ENCODE data around the gene FDCSP. TPM values are rescaled to one million over a fixed set of nuclear protein-coding genes. Genes with fewer than 3 reads are reported as not detected.
A peak's percentile ranks its signal among the peaks of the same experiment; 100 is the strongest.
"Not testable (repeated sequence)": the region's sequence is repeated elsewhere in the genome, so short reads cannot be mapped to it uniquely, and the experiment has no call there.

FDCSP gene
- total RNA-seq, 1 donor from 2014 or later = 0.72 TPM

DNA sequence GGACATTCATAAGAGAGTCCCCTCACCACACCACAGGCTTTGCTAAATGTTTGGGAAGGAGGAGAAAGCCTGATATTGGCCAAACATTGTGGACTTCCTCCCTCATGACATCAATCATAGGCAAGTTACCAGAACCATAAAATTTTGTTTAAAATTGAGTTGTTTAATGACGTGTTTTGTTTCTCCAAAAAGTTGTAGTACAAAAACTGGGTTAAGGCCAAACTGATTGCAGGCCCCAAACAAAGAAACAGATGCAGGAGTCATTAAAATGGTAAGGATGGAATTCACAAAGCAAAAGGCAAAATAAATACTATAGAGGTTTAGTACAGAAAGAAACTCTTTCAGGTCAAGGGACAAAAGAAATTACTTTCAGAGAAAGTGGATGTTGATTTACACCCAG lies 34.3 kb upstream of the FDCSP start:
- H3K27ac Mint-ChIP-seq = no peak overlapping the region
- DNase-seq (ENCODE audit: low spot score in 2 of 2, unreplicated experiment in 2 of 2) = no peak
- peaks cover 6% of the 10 kb centered on the region for H3K4me1 Mint-ChIP-seq
- H3K9me3 Mint-ChIP-seq = peaks cover 8% of the 10 kb centered on the region
- H3K27me3 Mint-ChIP-seq (ENCODE audit: low read depth) = no peaks in the 10 kb centered on the region
- TF ChIP-seq, protein P1, sequence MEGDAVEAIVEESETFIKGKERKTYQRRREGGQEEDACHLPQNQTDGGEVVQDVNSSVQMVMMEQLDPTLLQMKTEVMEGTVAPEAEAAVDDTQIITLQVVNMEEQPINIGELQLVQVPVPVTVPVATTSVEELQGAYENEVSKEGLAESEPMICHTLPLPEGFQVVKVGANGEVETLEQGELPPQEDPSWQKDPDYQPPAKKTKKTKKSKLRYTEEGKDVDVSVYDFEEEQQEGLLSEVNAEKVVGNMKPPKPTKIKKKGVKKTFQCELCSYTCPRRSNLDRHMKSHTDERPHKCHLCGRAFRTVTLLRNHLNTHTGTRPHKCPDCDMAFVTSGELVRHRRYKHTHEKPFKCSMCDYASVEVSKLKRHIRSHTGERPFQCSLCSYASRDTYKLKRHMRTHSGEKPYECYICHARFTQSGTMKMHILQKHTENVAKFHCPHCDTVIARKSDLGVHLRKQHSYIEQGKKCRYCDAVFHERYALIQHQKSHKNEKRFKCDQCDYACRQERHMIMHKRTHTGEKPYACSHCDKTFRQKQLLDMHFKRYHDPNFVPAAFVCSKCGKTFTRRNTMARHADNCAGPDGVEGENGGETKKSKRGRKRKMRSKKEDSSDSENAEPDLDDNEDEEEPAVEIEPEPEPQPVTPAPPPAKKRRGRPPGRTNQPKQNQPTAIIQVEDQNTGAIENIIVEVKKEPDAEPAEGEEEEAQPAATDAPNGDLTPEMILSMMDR (IDR thresholded peaks at IDR 0.05; ENCODE audit: unreplicated experiment) = no peak
- H3K36me3 Mint-ChIP-seq = no peaks in the 10 kb centered on the region
- H3K4me3 Mint-ChIP-seq = no peak overlapping the region

DNA sequence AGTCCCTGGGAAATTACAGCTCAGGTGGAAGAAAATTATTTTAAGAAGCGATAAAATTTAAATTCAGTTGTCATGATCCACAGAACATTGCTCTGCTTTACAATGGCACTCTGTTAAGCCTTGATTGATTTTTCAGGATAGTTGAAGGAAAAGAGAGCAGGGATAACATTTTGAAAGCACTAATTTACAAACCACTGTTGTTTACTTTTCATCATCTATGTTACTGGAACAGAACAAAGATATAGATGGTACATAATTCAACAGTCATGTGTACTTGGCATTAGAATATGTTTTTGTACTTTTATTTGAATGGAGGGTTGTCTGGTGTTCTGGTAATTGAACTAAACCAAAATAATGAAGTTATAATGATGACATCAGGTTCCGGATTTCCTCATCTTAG lies 33.0 kb upstream of the FDCSP start:
- no peak overlapping the region for H3K27ac Mint-ChIP-seq
- DNase-seq (ENCODE audit: low spot score in 2 of 2, unreplicated experiment in 2 of 2) = no peak
- no peak overlapping the region for H3K4me3 Mint-ChIP-seq
- H3K27me3 Mint-ChIP-seq (ENCODE audit: low read depth) = no peaks in the 10 kb centered on the region
- H3K36me3 Mint-ChIP-seq = no peaks in the 10 kb centered on the region
- peaks cover 8% of the 10 kb centered on the region for H3K9me3 Mint-ChIP-seq
- TF ChIP-seq, protein P1 (IDR thresholded peaks at IDR 0.05; ENCODE audit: unreplicated experiment) = no peak
- H3K4me1 Mint-ChIP-seq = peaks cover 7% of the 10 kb centered on the region

DNA sequence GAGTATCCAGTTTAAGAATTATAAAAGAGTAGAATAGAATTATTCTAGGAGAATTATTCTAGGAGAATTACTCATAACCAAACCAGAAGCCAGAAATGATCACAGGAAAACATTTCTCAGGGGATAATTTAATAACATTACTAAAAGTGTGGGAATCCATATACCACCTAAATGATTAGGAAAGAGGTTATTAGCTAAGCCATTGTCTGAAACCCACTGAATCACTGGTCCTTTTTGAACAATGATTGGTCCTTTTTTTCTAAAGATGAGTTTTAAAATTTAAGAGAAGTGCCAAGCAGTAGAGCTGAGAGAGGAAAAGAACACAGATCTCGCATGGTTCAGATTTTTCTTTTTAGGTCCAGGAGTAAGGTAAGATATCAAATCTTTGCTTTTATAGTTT lies 30.5 kb upstream of the FDCSP start, which contains the start of gene ODAM:
Gene ODAM (plus strand): TSS at position 301 of the 400 bp plus-strand sequence. CDS start 819 bp downstream, outside the sequence.
- H3K4me1 Mint-ChIP-seq = peaks cover 22% of the 10 kb centered on the region

DNA sequence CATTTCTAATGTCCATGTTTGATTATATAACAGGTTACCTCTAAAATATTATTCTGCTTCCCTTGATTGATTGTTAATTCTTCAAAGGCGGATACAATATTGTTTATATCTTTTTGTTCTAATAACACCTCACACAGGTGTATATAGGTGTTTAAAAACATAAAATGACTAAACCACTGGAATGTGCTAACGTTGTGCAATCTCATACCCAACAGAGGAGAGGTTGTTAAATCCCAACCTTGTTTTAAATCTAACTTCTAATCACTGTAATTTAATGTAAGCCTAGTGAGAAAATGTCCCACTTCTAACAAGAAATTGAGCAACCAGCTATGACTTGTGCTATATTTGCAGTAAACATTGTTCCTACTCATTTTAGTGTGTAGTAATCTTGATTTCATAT lies 29.1 kb upstream of the FDCSP start:
- H3K27me3 Mint-ChIP-seq (ENCODE audit: low read depth) = no peaks in the 10 kb centered on the region
- TF ChIP-seq, protein P1 (IDR thresholded peaks at IDR 0.05; ENCODE audit: unreplicated experiment) = no peak
- H3K36me3 Mint-ChIP-seq = no peaks in the 10 kb centered on the region
- no peak overlapping the region for H3K4me3 Mint-ChIP-seq
- DNase-seq (ENCODE audit: low spot score in 2 of 2, unreplicated experiment in 2 of 2) = no peak
- no peaks in the 10 kb centered on the region for H3K9me3 Mint-ChIP-seq
- no peak overlapping the region for H3K27ac Mint-ChIP-seq
- H3K4me1 Mint-ChIP-seq = peaks cover 22% of the 10 kb centered on the region

More for the DNA sequence above, 30.5 kb upstream of the FDCSP start, which contains the start of gene ODAM:
- TF ChIP-seq, protein P1 (IDR thresholded peaks at IDR 0.05; ENCODE audit: unreplicated experiment) = no peak
- Mint-ChIP-seq H3K27me3 (ENCODE audit: low read depth) (no peaks in the 10 kb centered on the region), H3K4me3 (no peak within 1 kb of the TSS), H3K36me3 (no peaks in the 10 kb centered on the region), H3K9me3 (peaks cover 4% of the 10 kb centered on the region), H3K27ac (no peak within 1 kb of the TSS)
- no peak for DNase-seq (ENCODE audit: low spot score in 2 of 2, unreplicated experiment in 2 of 2)

DNA sequence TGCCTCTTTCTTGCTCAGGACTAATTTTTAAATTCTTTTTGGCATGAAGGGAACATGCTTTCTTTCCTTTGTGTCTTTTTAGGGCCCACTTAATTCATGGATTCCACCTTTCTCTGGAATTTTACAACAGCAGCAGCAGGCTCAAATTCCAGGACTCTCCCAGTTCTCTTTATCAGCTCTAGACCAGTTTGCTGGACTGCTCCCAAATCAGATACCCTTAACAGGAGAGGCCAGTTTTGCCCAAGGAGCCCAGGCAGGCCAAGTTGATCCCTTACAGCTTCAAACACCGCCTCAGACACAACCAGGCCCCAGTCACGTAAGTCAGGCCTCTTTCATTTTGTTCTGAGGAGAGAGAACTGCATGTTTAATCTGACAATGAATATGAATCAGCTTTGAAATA lies 28.1 kb upstream of the FDCSP start:
- Mint-ChIP-seq H3K4me3 (no peak overlapping the region), H3K36me3 (no peaks in the 10 kb centered on the region), H3K9me3 (no peaks in the 10 kb centered on the region), H3K27me3 (ENCODE audit: low read depth) (no peaks in the 10 kb centered on the region), H3K27ac (peak overlapping the region; percentile 96), H3K4me1 (peaks cover 22% of the 10 kb centered on the region)
- peak in 1 of 2 experiments; percentile 40 for DNase-seq (ENCODE audit: low spot score in 2 of 2, unreplicated experiment in 2 of 2)
- TF ChIP-seq, protein P1 (IDR thresholded peaks at IDR 0.05; ENCODE audit: unreplicated experiment) = no peak

DNA sequence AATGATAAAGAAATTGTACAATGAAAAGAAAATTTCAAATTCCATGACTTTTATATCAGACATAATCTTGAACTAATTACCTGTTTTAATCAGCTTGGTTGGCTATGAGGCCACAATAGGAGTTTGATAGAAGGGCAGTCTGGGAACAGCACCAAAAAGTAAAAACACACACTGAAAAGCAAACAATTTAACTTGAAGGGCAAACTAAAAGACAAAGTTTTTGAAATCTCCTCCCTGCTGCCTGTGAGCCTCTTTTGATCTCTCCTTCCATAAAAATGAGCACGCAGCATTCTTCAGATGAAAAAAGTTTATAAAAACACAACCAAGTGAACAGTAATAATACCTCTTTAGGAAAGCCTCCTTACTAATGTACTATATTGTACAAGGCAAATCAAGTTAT lies 22.3 kb upstream of the FDCSP start:
- Mint-ChIP-seq H3K27ac (no peak overlapping the region), H3K36me3 (no peaks in the 10 kb centered on the region), H3K27me3 (ENCODE audit: low read depth) (peaks cover 4% of the 10 kb centered on the region), H3K4me1 (peaks cover 8% of the 10 kb centered on the region), H3K4me3 (no peak overlapping the region), H3K9me3 (peaks cover 5% of the 10 kb centered on the region)
- TF ChIP-seq, protein P1 (IDR thresholded peaks at IDR 0.05; ENCODE audit: unreplicated experiment) = no peak
- DNase-seq (ENCODE audit: low spot score in 2 of 2, unreplicated experiment in 2 of 2) = no peak

DNA sequence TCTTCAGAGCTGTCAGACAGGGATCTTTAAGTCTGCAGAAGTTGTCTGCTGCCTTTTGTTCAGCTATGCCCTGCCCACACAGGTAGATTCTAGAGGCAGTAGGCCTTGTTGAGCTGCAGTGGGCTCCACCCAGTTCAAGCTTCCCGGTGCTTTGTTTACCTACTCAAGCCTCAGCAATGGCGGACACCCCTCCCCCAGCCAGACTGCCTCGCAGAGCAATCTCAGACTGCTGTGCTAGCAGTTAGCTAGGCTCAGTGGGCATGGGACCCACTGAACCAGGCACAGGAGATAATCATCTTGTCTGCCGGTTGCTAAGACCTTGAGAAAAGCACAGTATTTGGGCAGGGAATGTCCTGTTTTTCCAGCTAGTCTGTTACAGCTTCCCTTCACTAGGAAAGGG lies 13.2 kb upstream of the FDCSP start:
- H3K36me3 Mint-ChIP-seq; H3K4me1 Mint-ChIP-seq; H3K27ac Mint-ChIP-seq; H3K27me3 Mint-ChIP-seq (ENCODE audit: low read depth); H3K4me3 Mint-ChIP-seq; DNase-seq (ENCODE audit: low spot score in 2 of 2, unreplicated experiment in 2 of 2): not testable (repeated sequence)
- peaks cover 39% of the 10 kb centered on the region for H3K9me3 Mint-ChIP-seq

DNA sequence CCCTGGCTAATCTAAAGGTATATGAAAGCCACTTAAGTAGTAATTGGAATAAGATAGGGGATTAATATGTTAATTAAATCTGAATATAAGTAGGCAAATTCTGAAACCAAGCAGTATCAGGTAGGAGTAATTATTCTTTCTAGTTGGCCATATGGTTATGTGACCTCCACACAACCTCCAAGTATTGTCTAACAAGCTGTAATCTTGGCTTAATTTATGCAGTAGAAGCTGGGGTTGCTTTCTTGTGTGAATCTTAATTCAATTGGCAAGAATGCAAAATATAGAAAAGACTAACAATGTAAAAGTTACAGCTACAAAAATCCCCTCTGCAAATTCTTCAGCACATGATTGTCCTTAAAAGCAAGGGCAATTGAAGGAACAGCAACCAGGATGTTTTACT lies 9.8 kb upstream of the FDCSP start:
- H3K27ac Mint-ChIP-seq; H3K36me3 Mint-ChIP-seq; H3K4me1 Mint-ChIP-seq; H3K4me3 Mint-ChIP-seq; DNase-seq (ENCODE audit: low spot score in 2 of 2, unreplicated experiment in 2 of 2); H3K27me3 Mint-ChIP-seq (ENCODE audit: low read depth): not testable (repeated sequence)
- peaks cover 19% of the 10 kb centered on the region for H3K9me3 Mint-ChIP-seq

All from mesothelial cell of epicardium (in vitro differentiated cells).